ENCODE measurements around the gene ADAM21. TPM values are rescaled to one million over a fixed set of nuclear protein-coding genes. Genes with fewer than 3 reads are reported as not detected.

ADAM21 gene
- 0.36 and 0.40 TPM in 2 replicates for total RNA-seq

GRCh38 chr14:70451874-70452273 is at the start of gene ADAM21:
Gene ADAM21, plus strand, starts transcription at chr14:70452174. Its CDS starts 5,326 bp downstream, at chr14:70457500.

GRCh38 chr14:70416725-70417349 is 35.1 kb upstream of the ADAM21 start, which contains the start of gene SYNJ2BP:
Gene SYNJ2BP, minus strand, starts transcription at chr14:70417090. Its CDS starts 127 bp downstream, at chr14:70416963.

Small RNA genes lying within 50 kb of the gene (small RNA-seq; reads per million reads assigned to genes)
- gene RNU6-659P: not detected

Other genes with a start within 250 kb of the ADAM21 start
- gene COX16, start 92.5 kb upstream of the ADAM21 start, total RNA-seq: 58.5 and 64.8 TPM in 2 replicates
- 32.3 and 32.7 TPM in 2 replicates for gene SYNJ2BP, start 35.1 kb upstream of the ADAM21 start, total RNA-seq
- gene ADAM20, start 82.8 kb downstream of the ADAM21 start, total RNA-seq: 1.1 and 1.2 TPM in 2 replicates
- gene MED6, start 148.5 kb downstream of the ADAM21 start, total RNA-seq: 41.0 and 50.7 TPM in 2 replicates
- gene TTC9, start 189.7 kb downstream of the ADAM21 start, total RNA-seq: 0.13 and 0.22 TPM in 2 replicates